K562 (cell line): ENCODE results near the gene ELMO1. TPM values are rescaled to one million over a fixed set of nuclear protein-coding genes. Genes with fewer than 3 reads are reported as not detected.

Experiments used
- ATAC-seq: fragments of 200-7000 bp; cut with Tn5 transposase; 3 replicates; pipeline ENCODE4 v1.9.1; 2020; ENCODE audit warnings: moderate library complexity
- BruUV-seq: library from RNA; stranded (reverse); fragments of 400-500 nt; replicated peaks from 2 replicates; lab custom pipeline; 2021; lab: Mats Ljungman, UMichigan
- CTCF ChIA-PET: fragments of 300-600 bp; formaldehyde crosslinking; extraction: SDS; loops from one replicate; lab custom pipeline; 2021; ENCODE audit warnings: low intra/inter-chr PET ratio; lab: Yijun Ruan, JAX
- POLR2A ChIA-PET: fragments of 300-600, 350-650 bp; sonication (Branson Sonifier 250); formaldehyde crosslinking; extraction: SDS; loops from one replicate; lab custom pipeline; 2021; ENCODE audit warnings: antibody characterized with exemption, inconsistent platforms; lab: Yijun Ruan, JAX
- DNase-seq, 4 experiments: peaks; one replicate each; pipeline versions ENCODE4 v3.0.0 to v3.0.0-alpha.2; 2011 to 2018; ENCODE audit warnings: low spot score in 3 of 4, mixed read lengths in 3 of 4; ENCODE audit errors: extremely low read depth in 1 of 4
- FAIRE-seq: peaks from 2 replicates; lab custom pipeline; 2011; peaks lifted over from hg19 to GRCh38; lab: Jason Lieb, UNC
- H2AFZ ChIP-seq: 2 replicates; pipeline ENCODE4 v1.6.0; 2011; ENCODE audit warnings: low read depth, low read length, control low read depth, inconsistent platforms
- H3K27ac ChIP-seq: fragments of 200-600 bp; 3 replicates; pipeline ENCODE4 v1.8.0; 2011; ENCODE audit warnings: low read depth, mild to moderate bottlenecking, control low read depth, inconsistent platforms, low read length, moderate library complexity, mixed read lengths; ENCODE audit errors: extremely low read depth
- H3K27me3 ChIP-seq, 2 experiments: fragments of 300-600 bp in 1 of 2; 2 replicates in 1 of 2; 3 replicates in 1 of 2; pipeline versions ENCODE4 v1.6.0 to v1.8.0; 2011; ENCODE audit warnings: inconsistent platforms in 2 of 2, low read length in 2 of 2, mild to moderate bottlenecking in 1 of 2, mixed read lengths in 1 of 2, moderate library complexity in 1 of 2; ENCODE audit not compliant: control insufficient read depth in 2 of 2, insufficient read depth in 2 of 2
- H3K36me3 ChIP-seq: fragments of 300-600 bp; 3 replicates; pipeline ENCODE4 v1.8.0; 2011; ENCODE audit warnings: mild to moderate bottlenecking, low read length, inconsistent platforms; ENCODE audit not compliant: control insufficient read depth, insufficient read depth
- H3K4me1 ChIP-seq, 2 experiments: fragments of 200-600 bp in 1 of 2; replicated peaks in 1 of 2; 2 replicates in 1 of 2; 3 replicates in 1 of 2; pipeline versions ENCODE4 v1.5.1 to v1.8.0; 2011; ENCODE audit warnings: inconsistent platforms in 2 of 2, low read length in 2 of 2, mild to moderate bottlenecking in 1 of 2, mixed read lengths in 1 of 2, moderate library complexity in 1 of 2; ENCODE audit not compliant: control insufficient read depth in 2 of 2, insufficient read depth in 2 of 2
- H3K4me2 ChIP-seq: 2 replicates; pipeline ENCODE4 v1.6.1; 2011; ENCODE audit warnings: low read length, control low read depth, inconsistent platforms, mixed read lengths; ENCODE audit not compliant: insufficient read depth
- H3K4me3 ChIP-seq: fragments of 200-600 bp; sonication (generic), shearing (Covaris generic); 2 replicates; pipeline ENCODE4 v1.5.1; 2016; ENCODE audit warnings: control low read depth, inconsistent platforms
- H3K79me2 ChIP-seq: fragments of 200-600 bp; 3 replicates; pipeline ENCODE4 v1.8.0; 2011; ENCODE audit warnings: low read length, inconsistent platforms; ENCODE audit not compliant: control insufficient read depth, insufficient read depth
- H3K9ac ChIP-seq, 2 experiments: 2 replicates each; pipeline versions ENCODE4 v1.6.0 to v1.6.1; 2011; ENCODE audit warnings: low read depth in 2 of 2, low read length in 2 of 2, control low read depth in 1 of 2, inconsistent platforms in 1 of 2, mild to moderate bottlenecking in 1 of 2, mixed read lengths in 1 of 2; ENCODE audit not compliant: insufficient read depth in 1 of 2
- H3K9me1 ChIP-seq: one replicate; pipeline ENCODE4 v1.6.0; 2011; ENCODE audit warnings: inconsistent platforms, mild to moderate bottlenecking, low read length, moderate library complexity; ENCODE audit not compliant: control insufficient read depth, insufficient read depth
- H3K9me3 ChIP-seq: replicated peaks from 2 replicates; pipeline ENCODE4 v1.5.1; 2011; ENCODE audit warnings: low read depth, low read length, inconsistent platforms; ENCODE audit not compliant: control insufficient read depth, insufficient read depth
- H4K20me1 ChIP-seq: replicated peaks from 2 replicates; pipeline ENCODE4 v1.6.1; 2011; ENCODE audit warnings: low read length, inconsistent platforms, mixed read lengths; ENCODE audit not compliant: control insufficient read depth, insufficient read depth
- CGGBP1 ChIP-seq: fragments of 250-450 bp; sonication (Bioruptor Pico); IDR thresholded peaks from 2 replicates; pipeline ENCODE4 v1.9.0; 2021; ENCODE audit warnings: mild to moderate bottlenecking
- MEF2D ChIP-seq: conservative IDR thresholded peaks from 2 replicates; pipeline ENCODE4 v1.6.1; 2016; ENCODE audit warnings: low read depth, missing genetic modification characterization, missing compliant biosample characterization
- NR4A1 ChIP-seq, 2 experiments: fragments of 250-450 bp in 1 of 2; fragments of 450-650 bp in 1 of 2; sonication (Bioruptor Pico) in 1 of 2; IDR thresholded peaks; 2 replicates each; pipeline versions ENCODE4 v1.4.0 to v1.6.1; 2016 to 2020; ENCODE audit warnings: mild to moderate bottlenecking in 2 of 2, missing compliant biosample characterization in 1 of 2, missing genetic modification characterization in 1 of 2, moderate library complexity in 1 of 2
- RBM34 ChIP-seq: fragments of 200-400 bp; formaldehyde crosslinking; IDR thresholded peaks from 2 replicates; pipeline ENCODE4 v1.6.1; 2018; ENCODE audit warnings: low read length, borderline replicate concordance; ENCODE audit not compliant: insufficient read depth
- WGBS: fragments of 100-300 bp; shearing (Covaris generic); methylation state at CpG from one replicate; pipeline ENCODE4 v1.1.6; 2016; ENCODE audit warnings: low coverage, mixed read lengths; ENCODE audit not compliant: insufficient coverage; ENCODE audit errors: missing lambda C conversion rate; 5-methylcytosine and 5-hydroxymethylcytosine counted together
- in situ Hi-C: fragments of 300-500 bp; cut with MboI; formaldehyde crosslinking; loops from 4 replicates; pipeline ENCODE4 v1.15.0; 2018; ENCODE audit warnings: inconsistent platforms, mixed read lengths
- intact Hi-C: fragments of 100-400 bp; cut with micrococcal nuclease; formaldehyde crosslinking; loops from 2 replicates; pipeline ENCODE4 v1.14.2; 2022
- polyA plus RNA-seq, 8 experiments: library from polyadenylated mRNA; depleted of rRNA in 4 of 8; stranded (reverse) in 5 of 8; unstranded in 3 of 8; fragments of >200 nt; fragmentation: Nextera tagmentation in 2 of 8; fragmentation: Illumina TruSeq in 1 of 8; extraction: Ambion mirVana in 2 of 8; extraction: Trizol in 1 of 8; gene quantifications; 2 replicates each; pipeline versions ENCODE4 v1.2.1 to v1.2.3, GENCODE V29; 2011 to 2014; ENCODE audit warnings: inconsistent platforms in 1 of 8, missing spikeins in 1 of 8
- total RNA-seq, 7 experiments: library from RNA; depleted of rRNA in 6 of 7; stranded (reverse); fragments of >200 nt in 6 of 7; fragmentation: Illumina TruSeq in 2 of 7; extraction: Trizol in 2 of 7; gene quantifications; 2 replicates each; pipeline versions ENCODE4 v1.2.1 to v1.2.3, GENCODE V29; 2011 to 2021; ENCODE audit warnings: low replicate concordance in 1 of 7

Gene ELMO1
- total and polyA plus RNA-seq, 9 of the 15 experiments (the other 6 are each of a cell fraction or from before 2014, with no cell fraction given) = 0.36 to 7.2 (median 3.6) TPM

GRCh38 chr7:37421861-37422500 lies 26.7 kb downstream of the ELMO1 start (continued):
- TF ChIP-seq RBM34 = no peak
- TF ChIP-seq CGGBP1 = no peak
- TF ChIP-seq, all 486 proteins: peak for 0

- H2AFZ ChIP-seq = no peak overlapping the region
- WGBS = 1% methylated on average over 6 of the region's 6 CpGs
- intact Hi-C loops = no loop called here
- in situ Hi-C loops = no loop called here
- no peak overlapping the region for H3K27ac ChIP-seq
- H3K4me1 ChIP-seq = no peaks in the 10 kb centered on the region; a peak in 1 of 5 replicates
- ChIA-PET POLR2A (interaction anchor here (0.6 kb wide), 1 partner anchor 794 kb away, joined by 3 read pairs; no protein-coding TSS in a partner anchor), CTCF (no interaction called here)
- H3K4me3 ChIP-seq = no peak overlapping the region
- H3K9me1 ChIP-seq = no peaks in the 10 kb centered on the region
- DNase-seq = no peak
- peaks cover 4 to 25% of the 10 kb centered on the region in 2 experiments; a peak in 3 of 5 replicates for H3K27me3 ChIP-seq
- H3K4me2 ChIP-seq = no peak overlapping the region
- TF ChIP-seq NR4A1 (CRISPR knock-in tag; IDR thresholded peaks at IDR 0.05) (no peak), NR4A1 (tag; IDR thresholded peaks at IDR 0.05) (no peak), MEF2D (no peak)
- H3K79me2 ChIP-seq = no peaks in the 10 kb centered on the region
- BruUV-seq = no TSS peak
- no peak for ATAC-seq
- FAIRE-seq = no peak
- H3K9ac ChIP-seq = no peak overlapping the region
- no peaks in the 10 kb centered on the region for H3K9me3 ChIP-seq
- no peaks in the 10 kb centered on the region for H4K20me1 ChIP-seq
- no peaks in the 10 kb centered on the region for H3K36me3 ChIP-seq
Observed at GRCh38 chr7:37420946-37421695, 27.5 kb downstream of the ELMO1 start.
